H1 (cell line): Measurements from ENCODE around the gene STX8. TPM values are rescaled to one million over a fixed set of nuclear protein-coding genes. Genes with fewer than 3 reads are reported as not detected.

Experiments used
- CEBPB ChIP-seq: IDR thresholded peaks from 2 replicates; pipeline ENCODE4 v1.6.1; 2012; ENCODE audit warnings: low read depth, low read length
- CHD2 ChIP-seq: IDR thresholded peaks from 2 replicates; pipeline ENCODE4 v1.6.1; 2012; ENCODE audit warnings: low read length, improper control_type of control experiment
- FOSL1 ChIP-seq: IDR thresholded peaks from 2 replicates; pipeline ENCODE4 v1.6.1; 2011; ENCODE audit warnings: mild to moderate bottlenecking, low read depth, low read length, moderate library complexity; ENCODE audit not compliant: insufficient read depth
- HDAC2 ChIP-seq, 2 experiments: fragments of 300-600 bp in 1 of 2; sonication (generic) in 1 of 2; IDR thresholded peaks; 2 replicates each; pipeline ENCODE4 v1.6.1; 2011 to 2012; ENCODE audit warnings: low read depth in 2 of 2, low read length in 2 of 2, mild to moderate bottlenecking in 2 of 2, moderate library complexity in 2 of 2, borderline replicate concordance in 1 of 2, inconsistent platforms in 1 of 2
- POLR2A ChIP-seq, 2 experiments: IDR thresholded peaks; 1 replicate in 1 of 2; 2 replicates in 1 of 2; pipeline ENCODE4 v1.6.1; 2011; ENCODE audit warnings: low read depth in 2 of 2, low read length in 2 of 2, mild to moderate bottlenecking in 2 of 2; ENCODE audit errors: control extremely low read depth in 1 of 2
- RNF2 ChIP-seq: fragments of 200-900, 300-1000 bp; sonication (generic); IDR thresholded peaks from 2 replicates; pipeline ENCODE4 v1.7.1; 2016; ENCODE audit warnings: borderline replicate concordance, low read depth, mild to moderate bottlenecking, antibody characterized with exemption, low read length; ENCODE audit not compliant: poor library complexity, severe bottlenecking; ENCODE audit errors: missing control alignments
- SIN3A ChIP-seq, 2 experiments: IDR thresholded peaks in 1 of 2; conservative IDR thresholded peaks in 1 of 2; 2 replicates each; pipeline ENCODE4 v1.6.1; 2011 to 2012; ENCODE audit warnings: low read length in 2 of 2, improper control_type of control experiment in 1 of 2, low read depth in 1 of 2, mild to moderate bottlenecking in 1 of 2
- TCF12 ChIP-seq: IDR thresholded peaks from 2 replicates; pipeline ENCODE4 v1.6.1; 2011; ENCODE audit warnings: low read depth, mild to moderate bottlenecking, low read length
- polyA plus RNA-seq, 7 experiments: library from polyadenylated mRNA; depleted of rRNA in 3 of 7; stranded (reverse) in 5 of 7; unstranded in 2 of 7; fragments of >200 nt in 5 of 7; fragments of 200-250 nt in 2 of 7; gene quantifications; 1 replicate in 5 of 7; 2 replicates in 1 of 7; 4 replicates in 1 of 7; pipeline versions ENCODE4 v1.2.1 to v1.2.3, GENCODE V29; 2011 to 2013; ENCODE audit warnings: missing spikeins in 2 of 7, mixed read lengths in 2 of 7
- total RNA-seq: library from RNA; stranded (reverse); fragmentation: NEBNext Ultra II Directional; extraction: Animal tissue kit (Norgen Biotek cat#: 25700); gene quantifications from 2 replicates; pipeline ENCODE4 v1.2.1, GENCODE V29; 2021

Gene STX8
- total and polyA plus RNA-seq, 2 of the 8 experiments (the other 6 are each of a cell fraction or from before 2014, with no cell fraction given), result 22.8 to 42.5 TPM

GRCh38 chr17:9237661-9238301, 337.8 kb downstream of the STX8 start (continued):
- TF ChIP-seq RNF2 (no peak), CEBPB (no peak), SIN3A (conservative IDR thresholded peaks at IDR 0.05 in 1 of 2, IDR thresholded peaks at IDR 0.05 in 1 of 2; ENCODE audit: low read depth in 1 of 2, low read length in 2 of 2) (no peak), POLR2A (IDR thresholded peaks at IDR 0.05; ENCODE audit: control extremely low read depth in 1 of 2, low read depth in 2 of 2, low read length in 2 of 2) (no peak), HDAC2 (IDR thresholded peaks at IDR 0.05; ENCODE audit: borderline replicate concordance in 1 of 2, low read depth in 2 of 2, low read length in 2 of 2) (no peak), FOSL1 (no peak), CHD2 (no peak), TCF12 (no peak)
